GM12872 (cell line): ENCODE data around the gene DSCAML1.

Source experiments
- TF ChIP-seq, protein P1 (sequence below): IDR thresholded peaks from 3 replicates; pipeline ENCODE4 v1.5.1; 2011; ENCODE audit warnings: low read depth, mild to moderate bottlenecking, low read length, moderate library complexity; ENCODE audit not compliant: insufficient read depth

The DSCAML1 gene

DNA sequence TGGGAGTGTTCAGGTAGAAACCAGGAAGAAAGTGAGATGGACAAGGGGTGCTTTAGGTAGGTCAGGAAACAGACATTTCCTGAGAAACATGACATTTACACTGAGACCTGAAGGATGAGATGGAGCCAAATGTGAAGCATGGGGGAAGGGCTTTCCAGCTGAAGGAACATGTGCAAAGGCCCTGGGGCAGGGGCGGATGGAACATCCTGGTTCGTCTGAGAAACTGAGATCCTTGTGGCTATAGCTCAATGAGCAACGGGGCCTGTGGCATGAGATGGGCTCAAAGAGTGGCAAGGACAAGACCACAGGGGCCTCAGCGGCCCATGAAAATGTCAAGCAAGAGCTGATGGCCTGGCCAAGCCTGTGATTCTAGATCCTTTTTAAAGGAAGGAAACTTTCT, 127.4 kb downstream of the DSCAML1 start:
- TF ChIP-seq, protein P1, sequence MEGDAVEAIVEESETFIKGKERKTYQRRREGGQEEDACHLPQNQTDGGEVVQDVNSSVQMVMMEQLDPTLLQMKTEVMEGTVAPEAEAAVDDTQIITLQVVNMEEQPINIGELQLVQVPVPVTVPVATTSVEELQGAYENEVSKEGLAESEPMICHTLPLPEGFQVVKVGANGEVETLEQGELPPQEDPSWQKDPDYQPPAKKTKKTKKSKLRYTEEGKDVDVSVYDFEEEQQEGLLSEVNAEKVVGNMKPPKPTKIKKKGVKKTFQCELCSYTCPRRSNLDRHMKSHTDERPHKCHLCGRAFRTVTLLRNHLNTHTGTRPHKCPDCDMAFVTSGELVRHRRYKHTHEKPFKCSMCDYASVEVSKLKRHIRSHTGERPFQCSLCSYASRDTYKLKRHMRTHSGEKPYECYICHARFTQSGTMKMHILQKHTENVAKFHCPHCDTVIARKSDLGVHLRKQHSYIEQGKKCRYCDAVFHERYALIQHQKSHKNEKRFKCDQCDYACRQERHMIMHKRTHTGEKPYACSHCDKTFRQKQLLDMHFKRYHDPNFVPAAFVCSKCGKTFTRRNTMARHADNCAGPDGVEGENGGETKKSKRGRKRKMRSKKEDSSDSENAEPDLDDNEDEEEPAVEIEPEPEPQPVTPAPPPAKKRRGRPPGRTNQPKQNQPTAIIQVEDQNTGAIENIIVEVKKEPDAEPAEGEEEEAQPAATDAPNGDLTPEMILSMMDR: no peak

DNA sequence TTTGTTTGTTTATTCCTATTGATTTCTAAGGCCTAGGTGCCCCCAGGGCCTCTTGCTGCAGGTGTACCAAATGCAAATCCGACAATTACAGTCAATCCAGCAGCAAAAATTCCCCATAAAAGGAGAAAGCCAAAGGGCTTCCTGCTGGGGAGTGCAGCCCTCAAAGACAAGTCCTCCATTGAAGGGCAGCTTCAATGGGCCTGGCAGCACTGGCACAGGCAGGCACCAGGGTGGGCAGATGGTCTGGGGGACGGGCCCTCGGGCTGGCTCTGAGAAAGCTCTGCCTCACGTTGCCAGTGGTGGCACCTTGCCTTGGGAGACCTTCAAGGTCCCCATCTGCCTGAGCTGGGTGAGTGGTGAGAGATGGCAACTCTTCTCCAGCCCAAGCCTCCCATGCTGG, 128.0 kb downstream of the DSCAML1 start:
- TF ChIP-seq, protein P1: no peak

DNA sequence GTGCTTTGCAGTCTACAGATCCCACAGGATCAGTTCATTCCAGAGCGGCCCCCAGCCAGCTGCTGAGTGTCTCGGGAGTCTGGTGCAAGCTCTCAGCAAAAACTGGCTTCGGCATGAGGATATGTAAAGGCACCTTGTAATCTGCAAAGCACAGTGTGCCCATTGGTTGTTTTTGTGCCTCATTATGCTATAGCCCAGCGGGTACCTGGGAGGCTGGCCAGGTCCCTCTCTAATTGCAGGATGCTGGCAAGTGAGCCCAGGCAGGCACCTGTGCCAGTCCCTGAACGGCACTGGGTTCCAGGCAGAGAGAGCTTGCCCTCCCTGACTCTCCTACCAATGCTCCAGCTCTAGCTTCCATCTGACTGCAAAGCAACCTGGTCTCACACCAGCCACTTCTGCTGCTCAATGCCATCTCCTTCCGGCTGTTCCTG, 128.7 kb downstream of the DSCAML1 start:
- TF ChIP-seq, protein P1: no peak

DNA sequence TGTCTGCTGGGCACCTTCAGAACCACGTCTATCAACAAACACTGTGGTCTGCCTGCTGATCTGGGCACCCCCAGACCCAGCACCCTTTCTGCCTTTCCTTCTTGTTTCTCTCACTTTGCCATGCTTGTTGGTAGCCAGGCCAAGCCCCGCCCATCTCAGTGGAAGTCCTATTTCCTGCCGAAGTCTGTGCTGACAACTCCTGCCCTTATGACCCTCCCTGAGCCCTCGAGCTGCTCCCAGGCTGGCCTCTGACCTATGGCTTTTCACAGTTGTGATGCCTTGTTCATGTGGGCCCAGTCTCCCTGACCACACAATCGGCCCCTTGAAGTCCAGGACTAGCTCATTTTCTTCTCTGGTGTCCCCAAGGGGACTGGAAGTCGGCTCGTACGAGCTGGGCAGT, 132.1 kb downstream of the DSCAML1 start:
- TF ChIP-seq, protein P1: no peak

DNA sequence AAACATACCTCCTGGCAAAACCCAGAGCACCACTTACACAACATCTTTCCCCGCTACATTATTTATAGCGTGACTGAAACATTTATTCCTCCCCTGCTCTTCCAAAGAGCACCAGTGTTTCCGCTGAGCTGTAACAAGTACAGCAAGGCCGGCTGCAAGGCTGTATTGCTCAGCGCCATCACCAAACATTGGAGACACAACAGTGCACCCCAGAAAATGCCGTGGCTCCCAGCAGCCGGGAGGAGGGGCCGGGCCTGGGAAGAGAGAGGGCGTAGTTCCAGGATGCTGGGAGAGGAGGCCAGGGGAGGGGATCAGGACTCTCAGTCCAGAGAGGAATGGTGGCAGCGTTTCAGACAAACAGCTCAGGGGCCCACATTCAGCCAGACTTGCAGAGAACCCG, 133.2 kb downstream of the DSCAML1 start:
- TF ChIP-seq, protein P1: no peak

DNA sequence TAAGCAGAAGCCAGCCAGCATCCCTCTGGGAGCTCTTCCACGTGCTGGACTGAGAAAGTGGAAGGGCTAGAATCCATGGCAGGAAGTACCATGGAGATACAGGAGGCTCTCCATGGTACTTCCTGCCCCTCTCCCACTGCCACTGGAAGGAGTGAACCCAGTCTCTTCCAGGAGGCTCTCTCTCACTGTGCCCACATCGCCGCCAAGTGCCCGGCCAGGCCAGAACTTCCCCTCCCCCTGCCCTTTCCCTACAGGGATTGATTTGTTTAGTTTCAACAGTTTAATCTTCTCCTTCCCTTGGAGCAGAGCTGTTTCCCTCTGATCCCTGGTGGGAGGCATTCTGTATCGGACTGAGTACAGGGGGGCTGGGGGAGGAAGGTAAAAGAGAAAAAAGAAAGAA, 133.6 kb downstream of the DSCAML1 start:
- TF ChIP-seq, protein P1: no peak

DNA sequence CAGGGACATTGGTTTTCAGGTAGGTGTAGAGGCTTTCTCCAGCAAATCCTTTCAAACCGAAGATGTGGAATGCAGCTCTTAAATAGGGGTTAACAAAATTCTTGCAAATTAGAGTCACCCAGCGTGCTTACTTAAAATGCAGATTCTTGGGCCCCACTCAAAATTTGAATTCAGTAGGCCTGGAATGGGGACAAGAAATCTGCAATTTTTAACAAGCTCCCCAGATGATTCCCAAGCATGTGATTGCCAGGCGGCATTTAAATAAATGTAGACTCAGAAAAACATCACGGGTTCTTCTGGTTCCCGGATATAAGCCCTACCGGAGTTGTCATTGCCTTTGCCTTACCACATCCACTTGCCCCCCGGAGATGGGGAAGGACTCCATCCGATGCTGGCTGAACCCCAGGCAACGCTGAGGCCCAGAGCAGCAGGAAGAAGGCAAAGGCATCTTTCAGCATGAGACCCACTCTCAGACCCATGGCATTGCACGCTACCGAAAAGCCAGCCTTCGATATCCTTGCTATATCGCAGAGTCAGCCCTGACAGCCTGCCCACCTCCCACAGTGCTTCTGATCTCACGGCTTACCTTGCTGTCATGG, 134.2 kb downstream of the DSCAML1 start:
- TF ChIP-seq, protein P1: no peak
